HPDE6-E6E7 (cell line): Measurements from ENCODE around the gene APEH.

Experiments
- DNase-seq: peaks from one replicate; pipeline ENCODE4 v3.0.0; 2011; ENCODE audit warnings: missing footprints; ENCODE audit errors: extremely low spot score

The APEH gene

DNA sequence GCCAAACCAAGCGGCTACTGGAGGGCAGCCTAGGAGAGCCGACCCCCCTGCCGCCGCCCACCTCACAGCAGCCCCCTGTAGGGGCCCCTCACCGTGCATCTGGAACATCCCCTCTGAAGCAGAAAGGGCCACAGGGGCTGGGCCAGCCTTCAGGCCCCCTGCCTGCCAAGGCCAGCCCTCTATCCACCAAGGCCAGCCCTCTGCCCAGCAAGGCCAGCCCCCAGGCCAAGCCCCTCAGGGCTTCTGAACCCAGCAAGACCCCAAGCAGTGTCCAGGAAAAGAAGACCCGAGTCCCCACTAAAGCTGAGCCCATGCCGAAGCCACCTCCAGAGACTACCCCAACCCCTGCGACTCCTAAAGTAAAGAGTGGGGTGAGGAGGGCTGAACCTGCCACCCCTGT, 23.5 kb upstream of the APEH start:
- no peak for DNase-seq

DNA sequence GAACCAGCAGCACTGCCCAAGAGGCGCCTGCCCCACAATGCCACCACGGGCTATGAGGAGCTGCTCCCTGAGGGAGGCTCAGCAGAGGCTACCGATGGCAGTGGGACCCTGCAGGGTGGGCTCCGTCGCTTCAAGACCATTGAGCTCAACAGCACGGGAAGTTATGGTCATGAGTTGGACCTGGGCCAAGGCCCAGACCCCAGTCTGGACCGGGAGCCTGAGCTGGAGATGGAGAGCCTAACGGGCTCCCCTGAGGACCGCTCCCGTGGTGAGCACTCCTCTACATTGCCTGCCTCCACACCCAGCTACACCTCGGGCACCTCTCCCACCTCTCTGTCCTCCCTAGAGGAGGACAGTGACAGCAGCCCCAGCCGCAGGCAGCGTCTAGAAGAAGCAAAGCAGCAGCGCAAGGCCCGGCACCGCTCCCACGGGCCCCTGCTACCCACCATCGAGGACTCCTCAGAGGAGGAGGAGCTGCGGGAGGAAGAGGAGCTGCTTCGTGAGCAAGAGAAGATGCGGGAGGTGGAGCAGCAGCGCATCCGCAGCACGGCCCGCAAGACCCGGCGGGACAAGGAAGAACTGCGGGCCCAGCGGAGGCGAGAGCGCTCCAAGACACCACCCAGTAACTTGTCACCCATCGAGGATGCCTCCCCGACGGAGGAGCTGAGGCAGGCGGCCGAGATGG, 21.8 kb upstream of the APEH start:
- DNase-seq, result no peak

DNA sequence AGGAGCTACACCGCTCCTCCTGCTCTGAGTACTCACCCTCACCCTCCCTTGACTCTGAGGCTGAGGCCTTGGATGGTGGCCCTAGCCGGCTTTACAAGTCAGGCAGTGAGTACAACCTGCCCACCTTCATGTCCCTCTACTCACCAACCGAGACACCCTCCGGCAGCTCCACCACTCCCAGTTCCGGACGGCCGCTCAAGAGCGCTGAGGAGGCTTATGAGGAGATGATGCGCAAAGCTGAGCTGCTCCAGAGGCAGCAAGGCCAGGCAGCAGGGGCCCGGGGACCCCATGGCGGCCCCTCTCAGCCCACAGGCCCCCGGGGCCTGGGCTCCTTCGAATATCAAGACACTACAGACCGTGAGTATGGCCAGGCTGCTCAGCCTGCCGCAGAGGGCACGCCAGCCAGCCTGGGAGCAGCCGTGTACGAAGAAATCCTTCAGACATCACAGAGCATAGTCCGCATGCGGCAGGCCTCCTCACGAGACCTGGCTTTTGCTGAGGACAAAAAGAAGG, 21.2 kb upstream of the APEH start:
- DNase-seq, result no peak

DNA sequence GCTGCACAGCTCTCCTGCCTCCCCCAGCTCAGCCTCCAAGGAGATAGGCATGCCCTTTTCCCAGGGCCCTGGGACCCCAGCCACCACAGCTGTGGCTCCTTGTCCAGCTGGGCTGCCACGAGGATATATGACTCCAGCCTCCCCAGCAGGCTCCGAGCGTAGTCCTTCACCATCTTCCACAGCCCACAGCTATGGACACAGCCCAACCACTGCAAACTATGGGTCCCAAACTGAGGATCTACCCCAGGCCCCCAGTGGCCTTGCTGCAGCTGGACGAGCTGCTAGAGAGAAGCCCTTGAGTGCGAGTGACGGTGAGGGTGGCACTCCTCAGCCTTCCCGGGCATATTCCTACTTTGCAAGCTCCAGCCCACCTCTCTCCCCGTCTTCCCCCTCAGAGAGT, 20.5 kb upstream of the APEH start:
- no peak for DNase-seq

DNA sequence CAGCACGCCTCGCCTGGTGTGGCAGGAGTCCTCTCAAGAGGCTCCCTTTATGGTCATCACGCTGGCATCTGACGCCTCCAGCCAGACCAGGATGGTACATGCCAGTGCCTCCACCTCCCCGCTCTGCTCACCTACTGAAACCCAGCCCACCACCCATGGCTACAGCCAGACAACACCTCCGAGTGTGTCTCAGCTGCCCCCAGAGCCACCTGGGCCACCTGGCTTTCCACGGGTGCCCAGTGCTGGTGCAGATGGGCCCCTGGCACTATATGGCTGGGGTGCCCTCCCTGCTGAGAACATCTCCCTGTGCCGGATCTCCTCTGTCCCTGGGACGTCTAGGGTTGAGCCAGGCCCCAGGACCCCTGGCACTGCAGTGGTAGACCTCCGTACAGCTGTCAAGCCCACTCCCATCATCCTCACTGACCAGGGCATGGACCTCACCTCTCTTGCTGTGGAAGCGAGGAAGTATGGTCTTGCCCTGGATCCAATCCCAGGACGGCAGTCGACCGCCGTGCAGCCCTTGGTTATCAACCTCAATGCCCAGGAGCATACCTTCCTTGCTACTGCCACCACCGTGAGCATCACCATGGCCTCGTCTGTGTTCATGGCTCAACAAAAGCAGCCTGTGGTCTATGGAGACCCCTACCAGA, 19.9 kb upstream of the APEH start:
- DNase-seq, result no peak

DNA sequence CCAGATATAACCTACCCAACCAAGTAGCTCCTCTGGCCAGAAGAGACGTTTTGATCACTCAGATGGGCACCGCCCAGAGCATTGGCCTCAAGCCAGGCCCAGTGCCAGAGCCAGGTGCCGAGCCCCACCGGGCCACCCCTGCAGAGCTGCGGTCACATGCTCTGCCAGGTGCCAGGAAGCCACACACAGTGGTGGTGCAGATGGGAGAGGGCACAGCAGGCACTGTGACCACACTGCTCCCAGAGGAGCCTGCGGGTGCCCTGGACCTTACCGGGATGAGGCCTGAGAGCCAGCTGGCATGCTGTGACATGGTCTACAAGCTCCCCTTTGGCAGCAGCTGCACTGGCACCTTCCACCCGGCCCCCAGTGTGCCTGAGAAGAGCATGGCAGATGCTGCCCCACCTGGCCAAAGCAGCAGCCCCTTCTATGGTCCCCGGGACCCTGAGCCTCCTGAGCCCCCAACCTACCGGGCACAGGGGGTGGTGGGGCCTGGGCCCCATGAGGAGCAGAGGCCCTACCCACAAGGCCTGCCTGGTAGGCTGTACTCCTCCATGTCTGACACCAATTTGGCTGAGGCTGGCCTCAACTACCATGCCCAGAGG, 19.1 kb upstream of the APEH start:
- no peak for DNase-seq

DNA sequence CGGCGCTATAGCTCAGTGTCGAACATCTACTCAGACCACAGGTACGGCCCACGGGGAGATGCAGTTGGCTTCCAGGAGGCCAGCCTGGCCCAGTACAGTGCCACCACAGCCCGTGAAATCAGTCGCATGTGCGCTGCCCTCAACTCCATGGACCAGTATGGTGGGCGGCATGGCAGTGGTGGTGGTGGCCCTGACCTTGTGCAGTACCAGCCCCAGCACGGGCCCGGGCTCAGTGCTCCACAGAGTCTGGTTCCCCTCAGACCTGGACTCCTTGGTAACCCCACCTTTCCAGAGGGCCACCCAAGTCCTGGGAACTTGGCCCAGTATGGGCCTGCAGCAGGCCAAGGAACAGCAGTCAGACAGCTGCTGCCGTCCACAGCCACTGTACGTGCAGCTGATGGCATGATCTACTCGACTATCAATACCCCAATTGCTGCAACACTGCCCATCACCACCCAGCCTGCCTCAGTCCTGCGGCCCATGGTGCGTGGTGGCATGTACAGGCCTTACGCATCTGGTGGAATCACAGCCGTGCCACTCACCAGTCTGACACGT, 18.3 kb upstream of the APEH start:
- no peak for DNase-seq

DNA sequence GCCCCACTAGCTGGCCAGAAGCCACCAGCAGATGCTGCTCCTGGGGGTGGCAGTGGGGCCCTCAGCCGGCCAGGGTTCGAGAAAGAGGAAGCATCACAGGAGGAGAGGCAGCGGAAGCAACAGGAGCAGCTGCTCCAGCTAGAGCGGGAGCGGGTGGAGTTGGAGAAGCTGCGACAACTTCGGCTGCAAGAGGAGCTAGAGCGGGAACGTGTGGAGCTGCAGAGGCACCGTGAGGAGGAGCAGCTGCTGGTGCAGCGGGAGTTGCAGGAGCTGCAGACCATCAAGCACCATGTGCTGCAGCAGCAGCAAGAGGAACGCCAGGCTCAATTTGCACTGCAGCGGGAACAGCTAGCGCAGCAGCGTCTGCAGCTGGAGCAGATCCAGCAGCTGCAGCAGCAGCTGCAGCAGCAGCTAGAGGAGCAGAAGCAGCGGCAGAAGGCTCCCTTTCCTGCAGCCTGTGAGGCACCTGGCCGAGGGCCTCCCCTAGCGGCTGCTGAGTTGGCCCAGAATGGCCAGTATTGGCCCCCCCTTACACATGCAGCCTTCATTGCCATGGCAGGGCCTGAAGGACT, 17.5 kb upstream of the APEH start:
- DNase-seq, result no peak

DNA sequence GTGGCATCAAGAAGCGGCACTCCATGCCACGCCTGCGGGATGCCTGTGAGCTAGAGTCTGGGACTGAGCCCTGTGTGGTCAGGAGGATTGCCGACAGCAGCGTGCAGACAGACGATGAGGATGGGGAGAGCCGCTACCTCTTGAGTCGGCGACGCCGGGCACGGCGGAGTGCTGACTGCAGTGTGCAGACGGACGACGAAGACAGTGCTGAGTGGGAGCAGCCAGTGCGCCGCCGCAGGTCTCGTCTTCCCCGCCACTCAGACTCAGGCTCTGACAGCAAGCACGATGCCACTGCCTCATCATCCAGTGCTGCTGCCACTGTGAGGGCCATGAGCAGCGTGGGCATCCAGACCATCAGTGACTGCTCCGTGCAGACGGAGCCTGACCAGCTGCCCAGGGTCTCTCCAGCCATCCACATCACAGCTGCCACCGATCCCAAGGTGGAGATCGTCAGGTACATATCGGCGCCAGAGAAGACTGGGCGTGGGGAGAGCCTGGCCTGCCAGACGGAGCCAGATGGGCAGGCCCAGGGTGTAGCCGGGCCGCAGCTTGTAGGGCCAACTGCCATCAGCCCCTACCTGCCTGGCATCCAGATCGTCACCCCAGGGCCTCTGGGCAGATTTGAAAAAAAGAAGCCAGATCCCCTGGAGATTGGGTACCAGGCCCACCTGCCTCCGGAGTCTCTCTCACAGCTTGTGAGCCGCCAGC, 16.8 kb upstream of the APEH start:
- no peak for DNase-seq

DNA sequence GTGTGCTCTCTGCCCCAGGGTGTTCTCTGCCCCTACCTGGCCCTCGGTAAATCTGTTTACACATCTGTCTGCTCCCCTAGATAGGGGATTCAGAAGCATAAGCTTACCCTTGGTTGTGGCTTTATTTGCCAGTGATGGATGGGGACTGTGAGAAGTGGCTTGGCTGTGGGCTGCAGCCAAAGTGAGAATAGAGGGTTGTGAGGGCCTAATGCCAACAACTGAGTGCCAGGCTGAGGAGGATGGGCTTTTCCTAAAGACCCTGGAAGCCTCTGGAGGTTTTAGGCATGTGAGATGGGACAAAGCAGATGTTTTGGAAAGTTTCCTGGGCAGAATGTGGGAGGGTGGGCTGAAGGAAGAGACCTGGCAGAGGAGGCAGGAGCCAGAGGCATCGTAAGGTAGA, 15.4 kb upstream of the APEH start:
- no peak for DNase-seq

DNA sequence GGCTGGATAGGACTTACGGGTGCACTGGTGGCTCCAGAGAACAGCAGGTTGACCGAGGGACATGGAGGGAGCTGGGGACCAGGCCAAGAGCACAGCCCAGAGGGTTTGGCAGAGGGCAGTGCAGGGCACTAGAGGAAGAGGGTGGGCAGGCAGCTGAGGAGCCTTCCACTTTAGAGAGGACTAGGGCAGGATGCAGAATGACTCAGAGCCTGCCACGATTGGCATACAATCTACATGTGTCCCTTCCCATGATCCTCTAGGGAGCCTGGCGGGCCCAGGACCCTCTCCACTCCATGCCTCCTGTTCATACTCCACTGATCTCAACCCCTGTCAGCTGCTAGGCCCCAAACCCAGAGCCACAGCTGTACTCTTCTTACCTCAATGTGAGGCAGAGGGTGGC, 14.4 kb upstream of the APEH start:
- no peak for DNase-seq

DNA sequence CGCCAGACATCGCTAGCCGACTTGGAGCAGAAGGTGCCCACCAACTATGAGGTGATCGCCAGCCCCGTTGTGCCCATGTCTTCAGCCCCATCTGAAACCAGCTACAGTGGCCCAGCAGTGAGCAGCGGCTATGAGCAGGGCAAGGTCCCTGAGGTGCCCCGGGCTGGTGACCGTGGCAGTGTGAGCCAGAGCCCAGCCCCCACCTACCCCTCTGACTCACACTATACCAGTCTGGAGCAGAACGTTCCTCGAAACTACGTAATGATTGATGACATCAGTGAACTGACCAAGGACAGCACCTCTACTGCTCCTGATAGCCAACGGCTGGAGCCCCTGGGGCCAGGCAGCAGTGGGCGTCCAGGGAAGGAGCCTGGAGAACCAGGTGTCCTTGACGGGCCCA, 12.9 kb upstream of the APEH start:
- DNase-seq, result no peak

DNA sequence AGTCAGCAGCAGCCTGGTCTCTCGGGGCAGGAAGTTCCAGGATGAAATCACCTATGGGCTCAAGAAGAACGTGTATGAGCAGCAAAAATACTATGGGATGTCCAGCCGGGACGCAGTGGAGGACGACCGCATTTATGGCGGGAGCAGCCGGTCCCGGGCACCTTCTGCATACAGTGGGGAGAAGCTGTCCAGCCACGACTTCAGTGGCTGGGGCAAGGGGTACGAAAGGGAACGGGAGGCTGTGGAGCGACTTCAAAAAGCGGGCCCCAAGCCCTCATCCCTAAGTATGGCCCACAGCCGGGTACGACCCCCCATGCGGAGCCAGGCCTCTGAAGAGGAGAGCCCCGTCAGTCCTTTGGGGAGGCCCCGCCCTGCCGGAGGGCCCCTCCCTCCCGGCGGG, 12.1 kb upstream of the APEH start:
- no peak for DNase-seq

DNA sequence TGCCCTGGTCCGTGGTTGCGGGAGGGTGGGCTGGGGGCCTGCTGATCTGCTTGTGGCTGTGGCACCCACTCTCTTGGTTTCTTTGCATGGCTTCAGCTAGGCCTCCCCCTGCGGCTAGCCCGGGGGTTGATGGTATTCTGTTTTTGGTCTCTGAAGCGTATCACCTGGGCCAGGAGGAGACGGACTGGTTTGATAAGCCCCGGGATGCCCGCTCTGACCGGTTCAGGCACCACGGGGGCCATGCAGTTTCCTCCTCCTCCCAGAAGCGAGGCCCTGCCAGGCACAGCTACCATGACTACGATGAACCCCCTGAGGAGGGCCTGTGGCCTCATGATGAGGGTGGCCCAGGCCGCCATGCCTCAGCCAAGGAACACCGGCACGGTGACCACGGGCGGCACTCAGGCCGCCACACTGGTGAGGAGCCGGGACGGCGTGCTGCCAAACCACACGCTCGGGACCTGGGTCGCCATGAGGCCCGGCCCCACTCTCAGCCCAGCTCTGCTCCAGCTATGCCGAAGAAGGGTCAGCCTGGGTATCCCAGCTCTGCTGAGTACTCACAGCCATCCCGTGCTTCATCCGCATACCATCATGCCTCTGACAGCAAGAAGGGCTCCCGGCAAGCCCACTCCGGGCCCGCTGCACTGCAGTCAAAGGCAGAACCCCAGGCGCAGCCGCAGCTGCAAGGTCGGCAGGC, 11.3 kb upstream of the APEH start:
- DNase-seq, result no peak

DNA sequence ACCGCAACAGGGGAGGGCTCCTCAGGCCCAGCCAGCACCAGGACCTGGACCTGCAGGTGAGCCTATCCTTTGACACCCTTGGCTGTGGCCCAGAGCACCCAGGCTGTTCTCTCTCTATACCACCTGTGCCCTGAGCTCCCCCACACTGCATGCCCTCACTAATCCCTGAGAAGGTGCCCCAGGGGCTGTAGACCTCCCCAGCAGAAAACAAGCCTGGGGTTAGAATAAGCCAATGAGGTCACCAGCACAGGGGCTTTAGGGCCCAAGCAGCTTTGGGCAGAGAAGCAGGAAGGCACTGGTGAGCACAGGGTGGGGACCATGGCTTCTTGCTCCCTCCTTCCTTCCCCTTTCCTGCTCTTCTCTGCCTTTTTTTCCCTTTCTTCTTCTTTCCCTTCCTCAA, 10.3 kb upstream of the APEH start:
- DNase-seq, result no peak

DNA sequence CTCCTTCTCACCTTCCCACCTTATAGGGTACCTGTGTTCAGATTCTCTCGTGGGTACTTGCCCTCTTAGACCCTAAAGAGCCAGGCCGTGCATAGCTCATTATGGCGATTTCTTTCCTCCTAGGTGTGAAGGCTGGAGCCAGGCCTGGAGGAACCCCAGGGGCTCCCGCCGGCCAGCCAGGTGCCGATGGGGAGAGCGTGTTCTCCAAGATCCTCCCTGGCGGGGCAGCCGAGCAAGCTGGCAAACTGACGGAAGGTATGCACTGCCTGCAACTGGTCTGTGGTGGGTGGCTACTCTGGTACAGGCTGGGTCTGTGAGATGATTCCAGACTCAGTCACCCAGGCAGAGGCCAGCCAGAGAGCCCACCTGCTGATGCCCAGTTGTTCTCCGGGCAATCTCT, 9.9 kb upstream of the APEH start:
- no peak for DNase-seq

DNA sequence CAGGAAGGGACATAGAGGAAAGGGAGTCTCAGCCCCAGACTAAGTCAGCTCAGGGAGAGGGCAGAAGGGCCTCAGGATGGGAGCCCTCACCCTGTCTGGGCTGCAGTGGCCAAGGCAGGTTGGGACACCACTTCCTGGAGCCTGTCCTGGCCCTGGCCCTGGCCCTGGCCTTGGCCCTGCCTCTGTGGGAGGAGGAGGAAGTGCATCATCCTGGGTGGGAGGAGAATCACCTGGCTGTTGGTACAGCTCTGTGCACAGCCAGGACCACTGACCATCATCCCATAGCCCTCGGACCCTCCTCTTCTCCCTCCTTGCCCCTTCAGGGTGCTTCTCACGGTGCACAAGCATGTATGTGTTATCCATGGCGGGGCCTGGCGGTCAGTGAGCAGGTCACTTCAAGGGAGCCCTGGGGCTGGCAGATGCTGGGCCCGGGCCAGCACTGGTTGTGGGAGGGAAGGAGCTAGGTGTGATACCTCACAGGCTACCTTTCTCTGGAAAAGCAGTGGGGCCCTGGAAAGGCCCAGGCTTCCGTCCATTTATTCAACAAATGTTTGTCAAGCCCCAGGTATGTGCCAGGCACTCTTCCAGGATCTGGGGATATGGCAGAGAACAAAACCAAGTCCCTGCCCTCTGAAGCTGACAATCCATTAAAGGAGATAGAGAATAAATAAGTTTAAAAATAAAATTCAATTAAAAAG, 8.2 kb upstream of the APEH start:
- DNase-seq, result no peak

DNA sequence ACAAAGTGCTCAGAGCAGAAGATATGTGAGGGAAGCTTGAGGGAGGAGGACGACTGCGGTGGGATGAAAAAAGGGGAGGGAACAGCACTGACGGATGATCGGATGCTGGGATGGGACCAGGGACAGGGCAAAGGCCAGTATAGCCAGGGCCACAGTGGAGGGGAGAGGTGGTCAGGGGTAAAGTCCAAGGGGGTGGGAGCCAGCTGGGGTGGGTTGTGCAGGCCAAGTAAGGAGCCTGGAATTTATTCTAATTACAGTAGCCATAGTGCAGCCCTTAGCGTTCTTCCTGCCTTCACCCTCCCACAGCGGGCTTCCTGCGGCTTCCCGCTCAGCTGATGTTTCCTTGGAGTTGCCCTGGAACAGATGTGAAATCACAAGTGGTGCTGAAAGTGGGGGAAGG, 7.6 kb upstream of the APEH start:
- no peak for DNase-seq

DNA sequence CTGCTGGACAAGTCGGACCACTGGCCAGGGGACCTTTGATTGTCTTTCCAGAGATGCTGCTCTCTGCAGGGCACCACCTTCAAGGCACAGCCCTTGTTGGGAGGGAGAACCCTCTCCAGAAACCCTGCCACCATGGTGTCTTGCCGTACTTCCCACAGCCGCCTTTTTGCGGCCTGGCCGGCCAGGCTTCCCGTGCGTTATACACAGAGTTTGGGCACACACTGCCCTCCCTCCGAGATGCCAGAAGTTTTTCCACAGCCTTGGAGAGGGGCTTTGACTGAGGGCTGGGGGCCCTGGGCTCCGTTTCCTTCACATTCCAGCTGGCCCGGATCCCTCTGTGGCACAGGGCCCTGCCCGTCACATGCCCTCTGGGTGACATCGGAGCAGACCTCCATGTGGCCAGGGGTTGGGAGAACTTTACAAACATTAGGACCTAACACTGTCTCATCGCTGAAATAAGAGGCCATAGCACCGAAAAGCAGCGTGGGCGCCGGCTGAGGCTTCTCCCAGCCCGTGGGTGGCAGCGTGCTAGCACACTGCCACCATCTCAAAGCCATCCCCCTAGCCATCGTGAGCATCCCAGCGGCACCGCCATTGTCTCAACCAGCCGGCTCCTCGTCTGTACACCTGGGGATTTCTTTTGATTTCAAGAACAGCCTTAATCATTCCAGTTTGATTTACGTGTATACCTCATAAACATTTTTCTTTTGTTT, 6.3 kb upstream of the APEH start:
- DNase-seq, result no peak

DNA sequence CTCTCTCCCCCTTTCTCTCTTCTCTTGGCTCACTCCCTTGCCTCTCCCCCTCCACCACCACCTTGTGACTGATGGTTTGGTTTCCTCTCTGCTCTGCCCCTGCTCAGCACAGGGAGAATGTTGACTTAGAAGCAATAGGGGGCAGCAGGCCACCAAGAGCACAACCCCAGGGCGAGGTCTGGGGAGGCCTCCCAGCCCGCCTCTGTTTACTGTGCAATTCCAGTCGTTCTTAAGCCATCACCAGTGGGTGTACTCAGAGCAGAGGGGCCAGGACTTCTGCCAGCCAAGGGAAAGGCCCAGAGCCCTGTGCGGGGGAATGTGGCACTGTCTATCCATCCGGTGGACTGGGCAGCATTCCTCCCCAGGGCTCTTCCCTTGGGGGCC, 5.7 kb upstream of the APEH start:
- no peak for DNase-seq
